HG02840 (cell line): ENCODE results near the gene MAGIX.

Experiments
- ATAC-seq: cut with Tn5 transposase; IDR thresholded peaks from one replicate; pipeline ENCODE4 v1.9.1; 2021; ENCODE audit warnings: mild to moderate bottlenecking, moderate library complexity, moderate number of reproducible peaks; ENCODE audit not compliant: unreplicated experiment, low FRiP score

Gene MAGIX

GRCh38 chrX:49179358-49179757, 16.8 kb downstream of the MAGIX start:
- ATAC-seq: no peak

GRCh38 chrX:49183701-49184281, 21.2 kb downstream of the MAGIX start:
- no peak for ATAC-seq

DNA sequence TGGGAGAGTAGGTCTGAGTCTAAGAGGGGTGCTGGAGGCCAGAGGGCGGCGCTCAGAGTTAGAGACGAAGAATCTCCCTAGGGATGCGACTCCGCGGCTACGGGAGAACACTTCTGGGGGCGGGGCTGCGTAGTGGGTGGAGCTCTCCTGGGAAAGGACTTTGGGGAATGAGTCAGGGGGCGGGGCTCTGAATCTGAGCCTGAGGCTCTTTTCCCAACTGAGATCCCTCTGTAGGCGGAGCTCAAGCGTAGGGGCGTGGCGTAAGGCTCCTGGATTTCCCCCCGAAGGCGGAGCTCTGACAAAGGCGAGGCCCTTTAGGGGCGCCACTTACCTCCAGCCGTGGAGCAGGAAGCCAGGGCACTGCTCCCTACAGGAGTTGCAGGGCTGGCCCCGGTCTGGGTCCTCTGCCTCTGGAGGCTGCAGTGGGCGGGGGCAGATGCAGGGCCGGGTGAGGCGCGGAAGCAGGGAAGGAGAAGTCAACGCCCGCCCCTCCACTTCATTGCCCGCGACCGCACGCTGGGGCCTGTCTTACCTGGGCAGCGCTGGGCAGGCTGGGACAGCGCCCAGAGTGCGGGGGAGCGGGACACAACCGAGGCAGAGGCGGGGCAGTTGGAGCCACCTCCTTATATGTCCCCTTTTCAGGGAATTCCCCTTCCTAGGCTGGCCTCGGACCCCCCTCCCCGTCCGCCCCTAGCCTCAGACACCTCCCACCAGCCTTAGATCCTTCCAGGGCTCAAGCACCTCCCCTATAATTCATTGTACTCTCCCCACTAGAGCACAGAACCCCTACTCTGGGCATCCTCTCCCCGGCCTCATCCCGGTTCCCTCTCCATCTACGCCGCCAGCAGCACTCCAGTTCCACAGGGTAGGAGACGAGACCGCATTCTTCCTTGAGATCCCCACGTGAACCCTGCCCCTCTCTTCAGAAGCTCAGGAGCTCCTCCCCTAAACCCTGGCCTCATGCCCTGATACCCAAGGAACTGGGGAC, 22.0 kb downstream of the MAGIX start:
- ATAC-seq: no peak

DNA sequence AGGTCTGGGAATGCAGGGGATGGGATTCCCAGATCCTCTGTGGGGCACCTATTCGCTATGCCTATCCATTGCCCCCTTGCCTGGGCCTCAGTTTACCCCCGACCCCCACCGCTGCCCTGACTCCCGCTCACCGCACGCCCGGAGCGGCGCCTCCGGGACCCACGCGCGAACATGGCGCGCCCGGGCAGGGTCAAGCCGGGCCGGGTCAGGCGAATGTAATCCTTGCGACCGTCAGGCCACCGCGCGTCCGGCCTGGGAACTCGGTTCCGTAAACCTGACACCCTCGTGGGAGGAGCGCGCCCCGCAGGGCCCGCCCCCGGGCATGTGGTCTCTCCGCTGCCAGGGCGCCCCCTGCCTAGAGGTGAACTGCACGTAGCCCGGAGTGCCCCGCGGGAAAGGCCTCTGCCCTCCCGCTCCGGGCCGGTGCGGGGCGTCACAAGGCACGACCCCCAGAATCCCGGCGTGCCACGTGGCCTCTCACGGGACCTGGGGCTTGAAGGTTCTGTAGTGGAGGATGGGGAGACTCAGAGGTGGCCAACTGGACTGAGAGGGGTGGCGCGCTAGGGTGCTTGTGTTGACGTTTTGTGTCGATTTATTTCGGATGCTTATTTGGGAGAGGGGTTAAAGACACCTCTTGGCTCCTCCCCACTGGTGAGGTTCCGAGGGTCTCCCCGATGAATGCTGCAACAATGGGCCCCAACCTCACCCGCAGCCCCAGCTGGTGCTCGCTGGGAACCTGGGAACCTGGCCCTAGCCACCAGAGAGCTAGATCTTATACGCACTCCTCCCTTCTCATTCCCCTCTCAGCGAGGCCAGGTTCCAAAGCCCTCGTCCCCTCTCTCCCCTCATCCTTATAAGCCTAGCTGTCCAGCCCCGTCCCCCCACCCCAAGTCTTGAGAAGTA, 23.8 kb downstream of the MAGIX start, which contains the start of gene PRICKLE3:
TSS of gene PRICKLE3 (minus strand) at position 249 of the 903 bp plus-strand sequence. CDS start at position 173, 76 bp downstream.
- no peak for ATAC-seq

- no peak for ATAC-seq
These were observed 24.5 kb downstream of the MAGIX start for GRCh38 chrX:49187028-49187394.

- ATAC-seq: no peak
These were observed 25.0 kb downstream of the MAGIX start for GRCh38 chrX:49187526-49187925.

- ATAC-seq: no peak
These were observed 26.0 kb downstream of the MAGIX start for GRCh38 chrX:49188468-49189076.

- ATAC-seq: no peak
These were observed 27.0 kb downstream of the MAGIX start for GRCh38 chrX:49189606-49190005.

DNA sequence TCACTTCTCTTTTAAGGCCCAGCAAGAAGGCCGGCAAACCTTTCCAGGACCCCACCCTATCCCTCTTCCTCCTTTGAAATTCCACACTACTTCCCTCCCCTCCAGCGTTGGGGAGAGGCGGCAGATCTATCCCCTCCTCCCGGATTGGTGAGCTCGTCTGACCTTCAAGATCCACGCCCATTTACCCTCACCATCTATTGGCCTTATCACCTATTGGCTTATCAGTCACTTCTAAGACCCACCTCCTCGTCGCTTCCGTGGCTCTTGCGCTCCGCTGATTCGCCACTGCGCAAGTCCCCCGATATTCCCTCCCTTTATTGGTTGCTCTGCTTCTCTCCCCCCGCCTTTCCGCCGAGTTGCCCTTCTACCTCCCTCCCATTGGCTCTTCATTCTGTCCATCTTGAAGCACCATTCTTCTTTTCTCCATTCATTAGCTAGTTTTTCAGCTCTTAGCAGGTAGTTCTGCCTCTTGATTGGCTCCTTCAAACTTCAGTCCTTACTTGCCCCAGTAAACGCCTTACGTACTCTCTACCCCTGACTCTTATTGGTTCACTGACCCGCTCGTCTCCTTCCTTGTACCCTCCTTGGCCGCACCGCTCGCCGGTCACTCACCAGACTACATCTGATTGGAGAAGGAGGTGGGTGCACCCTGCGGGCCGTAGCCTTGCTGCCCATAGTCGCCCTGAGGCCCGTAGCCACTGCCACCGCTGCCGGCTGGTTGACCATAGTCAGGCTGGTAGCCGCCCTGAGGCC, 28.4 kb downstream of the MAGIX start:
- ATAC-seq: peak; percentile 93

- ATAC-seq: peak; percentile 14
These were observed 29.0 kb downstream of the MAGIX start for GRCh38 chrX:49191574-49192011.

DNA sequence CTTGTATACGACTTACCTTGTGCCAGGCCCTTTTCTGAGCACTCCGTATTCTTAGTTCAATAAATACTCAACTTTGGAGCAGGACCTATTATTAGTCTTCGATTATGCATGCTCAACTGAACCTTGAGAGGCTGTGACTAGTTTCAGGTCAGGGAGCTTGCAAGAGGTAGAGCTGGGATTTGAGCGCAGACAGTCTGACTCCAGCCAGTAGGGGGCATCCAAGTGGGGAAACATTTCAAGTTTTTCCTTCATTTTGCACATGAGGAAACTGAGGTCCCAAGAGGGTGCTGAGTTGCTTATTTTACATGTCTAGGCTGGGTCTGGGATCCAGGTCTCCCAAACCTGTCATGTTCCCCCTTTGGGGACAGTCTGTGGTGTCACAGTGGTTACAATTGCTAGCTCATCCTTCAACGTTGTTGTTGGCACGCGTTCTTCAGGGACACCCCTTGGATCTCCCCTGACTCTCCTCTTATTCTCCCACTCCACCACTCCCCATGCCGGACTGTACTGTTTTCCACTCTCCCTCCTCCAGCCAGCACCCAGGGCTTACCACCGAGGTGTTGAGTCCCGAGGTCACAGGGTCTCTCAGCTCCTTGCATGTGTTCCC, 30.3 kb downstream of the MAGIX start:
- no peak for ATAC-seq

- no peak for ATAC-seq
These were observed 31.0 kb downstream of the MAGIX start for GRCh38 chrX:49193542-49193964.

GRCh38 chrX:49197543-49198087, 35.1 kb downstream of the MAGIX start:
- no peak for ATAC-seq

DNA sequence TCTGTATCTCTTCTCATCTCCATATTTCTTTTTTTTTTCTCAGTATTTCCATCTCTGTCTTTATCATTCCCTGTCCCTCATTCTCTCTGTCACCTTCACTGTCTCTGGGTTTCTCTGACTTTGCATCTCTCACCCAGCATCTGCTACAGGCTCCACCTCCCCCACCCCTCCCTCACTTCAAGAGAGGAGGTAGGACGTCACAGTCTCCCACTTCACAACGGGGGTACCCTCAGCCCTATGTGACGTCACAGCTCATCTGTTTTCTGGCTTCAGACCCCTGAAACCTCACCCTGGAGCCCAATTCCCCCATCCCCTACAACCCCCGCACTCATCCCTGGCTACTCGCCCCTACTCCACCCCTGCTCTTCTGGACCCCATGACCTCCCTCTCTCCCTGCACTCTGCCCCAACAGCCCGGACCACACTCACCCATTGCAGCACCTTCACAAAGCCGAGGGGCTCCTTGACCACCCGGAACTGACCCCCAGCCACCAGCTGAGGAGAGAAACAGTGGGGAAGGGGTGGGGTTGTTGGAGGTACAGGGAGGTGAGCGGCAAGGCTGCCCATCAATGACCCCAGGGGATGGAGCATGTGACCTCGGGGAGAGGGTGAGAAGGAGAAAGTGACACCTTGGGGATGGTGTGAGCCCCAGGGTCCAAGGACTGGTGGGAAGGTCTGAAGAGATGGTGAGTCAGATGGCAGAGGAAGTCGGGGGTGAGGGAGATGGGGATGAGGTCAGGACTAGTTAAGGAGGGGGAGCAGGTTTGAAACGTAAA, 36.2 kb downstream of the MAGIX start:
- no peak for ATAC-seq

GRCh38 chrX:49199315-49199595, 36.7 kb downstream of the MAGIX start:
- no peak for ATAC-seq

GRCh38 chrX:49199906-49200771, 37.6 kb downstream of the MAGIX start, which contains the start of gene SYP:
Gene SYP, minus strand, starts transcription at chrX:49200193. Its CDS starts 7 bp downstream, at chrX:49200186.
- ATAC-seq: peak; percentile 83

- ATAC-seq: no peak
These were observed 39.5 kb downstream of the MAGIX start for GRCh38 chrX:49202022-49202421.
